Choroid plexus epithelial cell (primary cell): Measurements from ENCODE around the gene LMAN1.

Experiments used
- DNase-seq: peaks from one replicate; pipeline ENCODE4 v3.0.0-alpha.2; 2010; ENCODE audit warnings: low read depth
- H3K4me3 ChIP-seq: 2 replicates; pipeline ENCODE4 v1.5.1; 2011; ENCODE audit warnings: low read depth, mild to moderate bottlenecking, control low read depth, low read length, moderate library complexity
- CTCF ChIP-seq: conservative IDR thresholded peaks from 2 replicates; pipeline ENCODE4 v1.5.1; 2011; ENCODE audit warnings: low read depth, mild to moderate bottlenecking, control low read depth, inconsistent platforms, low read length, moderate library complexity

LMAN1 gene

GRCh38 chr18:59278793-59279192 is 80.3 kb downstream of the LMAN1 start:
- no peak for TF ChIP-seq CTCF
- H3K4me3 ChIP-seq: no peak overlapping the region
- DNase-seq: no peak
